Ovary (tissue), 3 donors: Measurements from ENCODE around the gene DOCK1.

ENCODE experiments used
- CTCF ChIP-seq, 3 donors: fragments of 450-650 bp in 2 of 3; fragments of 200-600 bp in 1 of 3; IDR thresholded peaks; one replicate each; pipeline versions ENCODE4 v1.5.1 to v1.8.0; 2016 to 2022; ENCODE audit warnings: antibody characterized with exemption in 3 of 3, mild to moderate bottlenecking in 1 of 3
- POLR2A ChIP-seq: fragments of 450-650 bp; IDR thresholded peaks from one replicate; pipeline ENCODE4 v1.6.1; 2017; ENCODE audit warnings: antibody characterized with exemption, mild to moderate bottlenecking, moderate library complexity
- donor health status: DM: no; HTN: no; CAD: no.

- TF ChIP-seq CTCF (IDR thresholded peaks at IDR 0.05) = no peak
- TF ChIP-seq POLR2A = no peak
These were observed 54.2 kb downstream of the DOCK1 start for GRCh38 chr10:126959431-126959830.
